SU-DHL-6 (cell line): ENCODE measurements around the gene APLN.

Experiments used
- CTCF ChIP-seq: fragments of 200-600 bp; sonication (generic); IDR thresholded peaks from one replicate; pipeline ENCODE4 v1.5.1; 2017; ENCODE audit warnings: antibody characterized with exemption, mild to moderate bottlenecking, low read length, moderate library complexity; ENCODE audit not compliant: insufficient read depth, poor library complexity, severe bottlenecking
- EZH2phosphoT487 ChIP-seq: fragments of 200-600 bp; sonication (generic), shearing (Covaris generic); conservative IDR thresholded peaks from 2 replicates; pipeline ENCODE4 v1.6.1; 2018; ENCODE audit warnings: mild to moderate bottlenecking, antibody characterized with exemption, low read length, moderate library complexity, mixed read lengths

DNA sequence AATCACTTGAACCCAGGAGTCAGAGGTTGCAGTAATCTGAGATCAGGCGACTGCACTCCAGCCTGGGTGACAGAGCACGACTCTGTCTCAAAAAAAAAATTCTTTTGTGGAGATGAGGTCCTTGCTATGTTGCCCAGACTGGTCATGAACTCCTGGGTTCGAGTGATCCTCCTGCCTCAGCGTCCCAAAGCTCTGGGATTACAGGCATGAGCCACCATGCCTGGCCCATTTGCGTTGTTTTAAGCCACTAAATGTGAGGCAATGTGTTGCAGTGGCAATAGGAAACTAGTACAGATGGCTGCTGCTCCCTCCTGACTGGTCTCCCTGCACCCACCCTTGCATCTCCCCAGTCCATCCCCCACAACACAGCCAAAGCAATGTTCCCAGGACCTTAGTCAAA, 40.0 kb upstream of the APLN start:
- TF ChIP-seq CTCF (no peak), EZH2phosphoT487 (no peak)
